K562 (cell line): ENCODE data around the gene EEF1A2. TPM values are rescaled to one million over a fixed set of nuclear protein-coding genes. Genes with fewer than 3 reads are reported as not detected.

Experiments used
- CAMTA2 ChIP-seq: fragments of 250-450 bp; sonication (Bioruptor Pico); conservative IDR thresholded peaks from 2 replicates; pipeline ENCODE4 v1.5.1; 2022
- CTBP1 ChIP-seq: fragments of 450-650 bp; IDR thresholded peaks from 2 replicates; pipeline ENCODE4 v1.6.1; 2016; ENCODE audit warnings: borderline replicate concordance
- EWSR1 ChIP-seq: fragments of 450-650 bp; IDR thresholded peaks from 2 replicates; pipeline ENCODE4 v1.6.1; 2018; ENCODE audit warnings: borderline replicate concordance, mild to moderate bottlenecking, low read depth, moderate library complexity; ENCODE audit not compliant: partially characterized antibody
- GABPA ChIP-seq: fragments of 200-800 bp; sonication (Bioruptor generic); conservative IDR thresholded peaks from 2 replicates; pipeline ENCODE4 v1.6.1; 2016; ENCODE audit warnings: low read depth, missing genetic modification characterization, missing compliant biosample characterization
- KLF16 ChIP-seq: IDR thresholded peaks from 2 replicates; pipeline ENCODE4 v1.6.1; 2016; ENCODE audit warnings: antibody characterized with exemption
- LARP7 ChIP-seq: fragments of 450-650 bp; IDR thresholded peaks from 2 replicates; pipeline ENCODE4 v1.6.1; 2016
- MTA1 ChIP-seq: fragments of 450-650 bp; IDR thresholded peaks from 2 replicates; pipeline ENCODE4 v1.6.1; 2017; ENCODE audit warnings: borderline replicate concordance
- MYC ChIP-seq, 2 experiments: fragments of 250-450 bp in 1 of 2; sonication (Bioruptor Pico) in 1 of 2; IDR thresholded peaks; 2 replicates each; pipeline versions ENCODE4 v1.5.1 to v1.6.1; 2012 to 2021; ENCODE audit warnings: low read depth in 2 of 2, borderline replicate concordance in 1 of 2, improper control_type of control experiment in 1 of 2, low read length in 1 of 2, mild to moderate bottlenecking in 1 of 2, moderate library complexity in 1 of 2
- POLR2H ChIP-seq: IDR thresholded peaks from 2 replicates; pipeline ENCODE4 v1.6.1; 2016; ENCODE audit warnings: missing genetic modification characterization, low read depth, mild to moderate bottlenecking, control low read depth, missing compliant biosample characterization, moderate library complexity
- POLR3A ChIP-seq: IDR thresholded peaks from 2 replicates; pipeline ENCODE4 v1.6.1; 2011; ENCODE audit warnings: borderline replicate concordance, mild to moderate bottlenecking, moderate library complexity; ENCODE audit not compliant: insufficient read length, insufficient read depth; ENCODE audit errors: extremely low read depth
- THRB ChIP-seq: fragments of 450-650 bp; formaldehyde crosslinking; conservative IDR thresholded peaks from 2 replicates; pipeline ENCODE4 v1.4.0; 2022; ENCODE audit warnings: mild to moderate bottlenecking, missing genetic modification characterization
- ZBTB12 ChIP-seq: fragments of 250-450 bp; sonication (Bioruptor Pico); IDR thresholded peaks from 2 replicates; pipeline ENCODE4 v1.4.0; 2020
- ZKSCAN1 ChIP-seq: fragments of 150-350 bp; IDR thresholded peaks from 2 replicates; pipeline ENCODE4 v1.6.1; 2016; ENCODE audit warnings: low read depth, low read length
- ZNF124 ChIP-seq: sonication (generic); formaldehyde crosslinking; IDR thresholded peaks from 2 replicates; pipeline ENCODE4 v1.8.1; 2022; ENCODE audit warnings: missing genetic modification reagents
- ZNF407 ChIP-seq: fragments of 450-650 bp; IDR thresholded peaks from 2 replicates; pipeline ENCODE4 v1.6.1; 2016; ENCODE audit warnings: low read depth
- ZNF57 ChIP-seq: fragments of 450-650 bp; formaldehyde crosslinking; IDR thresholded peaks from 2 replicates; pipeline ENCODE4 v1.4.0; 2020; ENCODE audit warnings: mild to moderate bottlenecking, moderate library complexity
- ZNF77 ChIP-seq: fragments of 250-450 bp; sonication (Bioruptor Pico); IDR thresholded peaks from 2 replicates; pipeline ENCODE4 v1.5.0; 2020
- polyA plus RNA-seq, 8 experiments: library from polyadenylated mRNA; depleted of rRNA in 4 of 8; stranded (reverse) in 5 of 8; unstranded in 3 of 8; fragments of >200 nt; fragmentation: Nextera tagmentation in 2 of 8; fragmentation: Illumina TruSeq in 1 of 8; extraction: Ambion mirVana in 2 of 8; extraction: Trizol in 1 of 8; gene quantifications; 2 replicates each; pipeline versions ENCODE4 v1.2.1 to v1.2.3, GENCODE V29; 2011 to 2014; ENCODE audit warnings: inconsistent platforms in 1 of 8, missing spikeins in 1 of 8
- total RNA-seq, 7 experiments: library from RNA; depleted of rRNA in 6 of 7; stranded (reverse); fragments of >200 nt in 6 of 7; fragmentation: Illumina TruSeq in 2 of 7; extraction: Trizol in 2 of 7; gene quantifications; 2 replicates each; pipeline versions ENCODE4 v1.2.1 to v1.2.3, GENCODE V29; 2011 to 2021; ENCODE audit warnings: low replicate concordance in 1 of 7

The EEF1A2 gene
- total and polyA plus RNA-seq, 9 of the 15 experiments (the other 6 are each of a cell fraction or from before 2014, with no cell fraction given) = 0.04 to 29.6 (median 11.5) TPM

DNA sequence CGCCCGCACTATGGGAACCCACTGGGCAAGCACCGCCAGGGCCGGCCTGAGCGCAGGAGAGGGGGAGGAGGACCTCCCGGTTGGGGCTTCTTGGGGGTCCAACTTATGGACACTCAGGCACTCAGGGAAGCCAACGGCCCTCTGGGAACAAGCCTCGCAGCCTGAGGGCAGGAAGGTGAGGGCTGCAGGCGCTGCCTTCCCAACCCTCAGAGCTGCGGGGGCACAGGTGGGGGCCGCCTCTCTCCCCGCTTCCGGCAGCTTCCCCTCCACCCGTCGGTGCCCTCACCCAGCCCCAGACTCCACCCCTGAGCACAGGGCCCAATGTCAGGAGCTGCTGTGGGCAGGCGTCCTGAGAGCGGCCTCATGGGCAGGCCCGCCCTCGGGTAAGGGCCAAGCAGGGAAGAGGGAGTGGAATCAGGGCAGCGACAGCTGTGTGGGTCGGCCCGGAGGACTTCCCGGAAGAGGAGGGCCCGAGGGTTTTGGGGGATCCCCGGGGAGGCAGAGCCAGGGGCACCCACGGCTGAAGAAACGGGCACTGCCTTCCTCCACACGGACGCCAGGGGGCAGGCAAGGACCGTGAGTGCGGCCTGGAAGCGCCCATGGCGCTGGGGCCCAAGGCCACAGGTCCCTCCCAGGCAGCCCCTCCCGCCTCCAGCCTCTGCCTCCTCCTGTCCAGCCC is 38.8 kb upstream of the EEF1A2 start (continued):
- TF ChIP-seq ZNF407 = no peak
- no peak for TF ChIP-seq ZBTB12 (CRISPR knock-in tag)
- TF ChIP-seq GABPA (tag) = peak; percentile 68
- no peak for TF ChIP-seq ZNF124 (CRISPR knock-in tag)
- TF ChIP-seq CTBP1 = peak; percentile 63; the same call in 1 of the 2 replicates
- TF ChIP-seq ZNF77 (CRISPR knock-in tag) = no peak
- TF ChIP-seq LARP7 = no peak
- no peak for TF ChIP-seq CAMTA2 (CRISPR knock-in tag)
- no peak for TF ChIP-seq POLR3A
- TF ChIP-seq THRB (CRISPR knock-in tag) = no peak
- peak; percentile 23; the same call in 1 of the 2 replicates for TF ChIP-seq MYC (IDR thresholded peaks at IDR 0.05; ENCODE audit: low read depth, low read length)
- TF ChIP-seq MYC (CRISPR knock-in tag; IDR thresholded peaks at IDR 0.05; ENCODE audit: borderline replicate concordance, low read depth) = no peak
- TF ChIP-seq ZNF57 (CRISPR knock-in tag) = no peak
- no peak for TF ChIP-seq POLR2H (tag)
- 0 out of 2 replicates have a peak, but pooled peaks have one; percentile 22 for TF ChIP-seq KLF16
- no peak for TF ChIP-seq EWSR1
- no peak for TF ChIP-seq MTA1
- peak; percentile 64; the same call in 1 of the 2 replicates for TF ChIP-seq ZKSCAN1
